ENCODE results near the gene SNRNP70. TPM values are rescaled to one million over a fixed set of nuclear protein-coding genes. Genes with fewer than 3 reads are reported as not detected.

Gene SNRNP70
- total and polyA plus RNA-seq, 2 of the 13 experiments (the other 11 are each of a cell fraction or from before 2014, with no cell fraction given): 150 to 210 TPM

DNA sequence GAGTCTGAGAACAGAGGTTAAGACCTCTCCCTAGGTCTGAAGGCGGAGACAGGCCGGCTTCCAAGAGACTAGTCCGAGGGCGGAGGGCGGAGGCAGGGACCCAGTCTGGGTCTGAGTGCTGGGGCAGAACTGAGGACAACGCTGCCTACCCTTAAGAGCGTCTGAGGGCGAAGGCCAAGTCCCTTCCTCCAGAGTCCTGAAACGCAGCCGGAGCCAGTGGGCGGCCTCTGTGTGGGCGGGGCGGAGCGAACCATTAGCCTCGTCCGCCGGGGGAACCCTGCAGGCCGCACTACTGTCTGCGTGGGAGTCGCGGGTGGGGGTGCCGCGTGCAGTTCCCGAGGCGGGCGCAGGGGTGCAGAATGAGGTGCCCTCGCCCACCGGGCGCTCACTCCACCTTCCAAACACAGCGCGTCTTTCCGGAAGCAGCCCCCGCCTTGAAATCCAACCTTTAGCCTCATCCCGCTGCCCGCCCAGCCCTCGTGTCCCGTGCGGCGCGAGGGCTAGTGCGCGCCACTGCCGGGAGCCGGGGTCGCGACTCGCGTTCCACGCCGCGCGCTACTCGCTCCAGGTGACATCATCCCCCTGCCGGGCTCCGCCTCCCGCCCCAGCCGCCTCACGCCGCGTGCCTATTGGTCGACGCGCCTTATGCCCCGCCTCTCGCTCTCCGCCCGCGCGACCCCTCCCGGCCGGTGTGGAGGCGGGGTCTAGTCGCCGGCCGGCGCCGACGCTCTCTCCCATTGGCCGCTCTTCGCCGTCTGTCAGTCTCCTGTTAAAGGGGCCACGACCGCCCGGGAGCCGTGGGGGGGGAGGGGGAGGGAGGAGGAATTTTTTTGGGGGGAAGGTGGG, 33.5 kb downstream of the SNRNP70 start, which contains the start of gene C19orf73 (continued):
- TF ChIP-seq ZNF75D (CRISPR knock-in tag; IDR thresholded peaks at IDR 0.05; ENCODE audit: borderline replicate concordance) (no peak), POLR2AphosphoS5 (IDR thresholded peaks at IDR 0.05; ENCODE audit: low read depth, low read length) (0 out of 2 replicates have a peak, but pooled peaks have one; percentile 38), ATF4 (CRISPR knock-in tag; IDR thresholded peaks at IDR 0.05) (peak in 1 of 2 experiments; percentile 65; a peak in 1 of 4 replicates), ZNF282 (IDR thresholded peaks at IDR 0.05; ENCODE audit: partially characterized antibody) (no peak), KDM3A (CRISPR knock-in tag; IDR thresholded peaks at IDR 0.05; ENCODE audit: low read depth) (peak; percentile 54; the same call in 1 of the 2 replicates), ZNF737 (CRISPR knock-in tag; IDR thresholded peaks at IDR 0.05; ENCODE audit: borderline replicate concordance) (no peak), NAIF1 (CRISPR knock-in tag; IDR thresholded peaks at IDR 0.05; ENCODE audit: borderline replicate concordance) (no peak; the same call in 1 of the 2 replicates), ZNF253 (CRISPR knock-in tag; IDR thresholded peaks at IDR 0.05; ENCODE audit: borderline replicate concordance) (no peak), ZNF512 (CRISPR knock-in tag; IDR thresholded peaks at IDR 0.05) (no peak), GATAD1 (CRISPR knock-in tag; IDR thresholded peaks at IDR 0.05) (no peak), ZNF710 (CRISPR knock-in tag; IDR thresholded peaks at IDR 0.05; ENCODE audit: borderline replicate concordance) (no peak), NCOA1 (CRISPR knock-in tag; IDR thresholded peaks at IDR 0.05) (no peak), HDAC6 (IDR thresholded peaks at IDR 0.05; ENCODE audit: low read depth, low read length) (no peak), TRAFD1 (CRISPR knock-in tag; IDR thresholded peaks at IDR 0.05; ENCODE audit: borderline replicate concordance) (no peak), ZNF354B (CRISPR knock-in tag; IDR thresholded peaks at IDR 0.05) (no peak), RARG (CRISPR knock-in tag; IDR thresholded peaks at IDR 0.05; ENCODE audit: low read depth) (no peak), TOE1 (CRISPR knock-in tag; IDR thresholded peaks at IDR 0.05) (no peak)
- TF ChIP-seq, protein P1, sequence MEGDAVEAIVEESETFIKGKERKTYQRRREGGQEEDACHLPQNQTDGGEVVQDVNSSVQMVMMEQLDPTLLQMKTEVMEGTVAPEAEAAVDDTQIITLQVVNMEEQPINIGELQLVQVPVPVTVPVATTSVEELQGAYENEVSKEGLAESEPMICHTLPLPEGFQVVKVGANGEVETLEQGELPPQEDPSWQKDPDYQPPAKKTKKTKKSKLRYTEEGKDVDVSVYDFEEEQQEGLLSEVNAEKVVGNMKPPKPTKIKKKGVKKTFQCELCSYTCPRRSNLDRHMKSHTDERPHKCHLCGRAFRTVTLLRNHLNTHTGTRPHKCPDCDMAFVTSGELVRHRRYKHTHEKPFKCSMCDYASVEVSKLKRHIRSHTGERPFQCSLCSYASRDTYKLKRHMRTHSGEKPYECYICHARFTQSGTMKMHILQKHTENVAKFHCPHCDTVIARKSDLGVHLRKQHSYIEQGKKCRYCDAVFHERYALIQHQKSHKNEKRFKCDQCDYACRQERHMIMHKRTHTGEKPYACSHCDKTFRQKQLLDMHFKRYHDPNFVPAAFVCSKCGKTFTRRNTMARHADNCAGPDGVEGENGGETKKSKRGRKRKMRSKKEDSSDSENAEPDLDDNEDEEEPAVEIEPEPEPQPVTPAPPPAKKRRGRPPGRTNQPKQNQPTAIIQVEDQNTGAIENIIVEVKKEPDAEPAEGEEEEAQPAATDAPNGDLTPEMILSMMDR (CRISPR knock-in tag; IDR thresholded peaks at IDR 0.05): peak; percentile 40
